Endometrial microvascular endothelial cells (primary cell): Measurements from ENCODE around the gene SEC61A1. TPM values are rescaled to one million over a fixed set of nuclear protein-coding genes. Genes with fewer than 3 reads are reported as not detected.

ENCODE experiments used
- in situ Hi-C: cut with HindIII; loops from 2 replicates; pipeline ENCODE4 v1.10.0; 2017; ENCODE audit warnings: low sequenced_read_pairs, low pct_unique_long_range_greater_than_20kb; ENCODE audit errors: inconsistent ontology term
- total RNA-seq: library from RNA; depleted of rRNA; stranded (reverse); fragments of >200 nt; gene quantifications from one replicate; pipeline ENCODE4 v1.2.3, GENCODE V29; 2015; ENCODE audit errors: inconsistent ontology term

SEC61A1 gene
- total RNA-seq = 311 TPM

- in situ Hi-C loops = no loop called here
These were observed at the start of gene SEC61A1 for GRCh38 chr3:128051837-128052594. Gene SEC61A1 (plus strand): TSS chr3:128052437. CDS start chr3:128052553, 116 bp downstream.

- in situ Hi-C loops = no loop called here
These were observed 47.6 kb upstream of the SEC61A1 start for GRCh38 chr3:128004661-128005060.

- in situ Hi-C loops = no loop called here
These were observed 45.9 kb upstream of the SEC61A1 start for GRCh38 chr3:128006061-128007032.

- in situ Hi-C loops = no loop called here
These were observed 45.2 kb upstream of the SEC61A1 start for GRCh38 chr3:128007033-128007424.

DNA sequence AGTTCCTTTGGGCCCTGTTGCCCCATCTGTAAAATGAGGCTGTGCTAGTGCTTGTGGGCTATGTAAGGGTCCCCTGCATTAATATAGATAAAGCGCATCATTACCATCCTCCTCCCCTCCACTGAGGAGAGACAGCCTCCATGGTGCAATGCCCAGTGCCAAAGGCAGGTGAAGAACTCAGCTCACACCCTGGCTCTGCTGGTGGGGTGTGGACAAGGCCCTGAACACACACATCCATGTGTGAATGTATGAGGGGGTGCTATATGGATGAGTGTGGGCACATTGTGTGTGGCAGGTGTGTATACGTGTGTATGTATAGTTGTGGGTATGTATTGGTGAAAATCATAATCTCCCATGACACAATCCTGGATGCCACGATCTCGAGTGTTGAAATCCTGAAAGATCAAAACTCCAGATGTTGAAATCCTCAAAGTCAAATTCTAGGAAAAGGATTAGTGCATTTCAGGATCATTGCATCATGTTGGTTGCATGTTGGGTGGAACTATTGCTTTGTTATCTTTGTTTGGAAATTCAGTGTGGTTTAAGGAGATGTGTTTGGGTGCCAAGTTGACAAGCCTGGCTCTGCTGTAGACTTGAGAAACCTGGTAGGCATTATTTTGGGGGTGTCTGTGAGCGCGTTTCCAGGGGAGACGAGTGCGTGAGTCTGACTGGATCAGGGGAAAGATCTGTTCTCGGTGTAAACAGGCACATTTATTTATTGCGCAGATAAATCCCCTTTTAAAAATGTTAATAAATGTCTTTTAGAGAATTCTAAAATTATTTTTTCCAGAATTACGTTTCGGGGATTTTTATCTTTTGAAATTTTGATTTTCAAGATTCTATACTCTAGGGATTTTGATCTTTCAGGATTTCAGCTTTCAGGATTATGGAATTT lies 42.0 kb upstream of the SEC61A1 start:
- in situ Hi-C loops = no loop called here

- in situ Hi-C loops = no loop called here
These were observed 41.1 kb upstream of the SEC61A1 start for GRCh38 chr3:128011140-128011539.

DNA sequence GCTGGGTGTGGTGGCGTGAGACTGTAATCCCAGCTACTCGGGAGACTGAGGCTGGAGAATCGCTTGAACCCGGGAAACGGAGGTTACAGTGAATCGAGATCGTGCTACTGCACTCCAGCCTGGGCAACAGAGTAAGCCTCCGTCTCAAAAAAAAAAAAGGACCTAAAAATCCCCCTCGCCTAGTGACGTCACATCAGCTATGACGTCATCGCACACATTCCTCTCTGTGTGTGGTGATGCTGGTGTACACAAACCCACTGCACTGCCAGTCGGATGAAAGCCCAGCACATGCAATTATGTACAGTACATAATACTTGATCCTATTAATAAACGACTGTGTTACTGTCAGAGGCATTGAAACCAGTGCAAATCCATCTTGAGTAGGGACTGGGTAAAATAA lies 40.2 kb upstream of the SEC61A1 start:
- in situ Hi-C loops = no loop called here

DNA sequence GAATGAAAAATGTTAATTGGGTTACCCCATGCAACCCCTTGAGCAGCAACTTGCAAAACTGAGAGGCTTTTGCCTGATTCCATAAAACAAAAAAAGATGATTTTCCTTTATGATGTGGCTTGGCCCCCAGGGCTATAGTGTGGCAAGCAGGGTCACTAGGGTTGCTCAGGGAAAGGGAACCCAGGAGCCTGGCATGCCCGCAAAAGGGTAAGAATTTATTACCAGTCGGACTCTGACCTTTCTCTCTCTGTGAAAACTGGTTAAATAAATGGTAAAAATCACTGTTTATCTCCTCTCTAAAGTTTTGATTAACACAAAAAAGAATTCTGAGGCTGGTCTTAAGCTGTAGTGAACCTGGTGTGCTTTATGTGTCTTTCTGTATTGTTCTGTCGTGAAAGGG lies 37.7 kb upstream of the SEC61A1 start:
- in situ Hi-C loops = no loop called here

DNA sequence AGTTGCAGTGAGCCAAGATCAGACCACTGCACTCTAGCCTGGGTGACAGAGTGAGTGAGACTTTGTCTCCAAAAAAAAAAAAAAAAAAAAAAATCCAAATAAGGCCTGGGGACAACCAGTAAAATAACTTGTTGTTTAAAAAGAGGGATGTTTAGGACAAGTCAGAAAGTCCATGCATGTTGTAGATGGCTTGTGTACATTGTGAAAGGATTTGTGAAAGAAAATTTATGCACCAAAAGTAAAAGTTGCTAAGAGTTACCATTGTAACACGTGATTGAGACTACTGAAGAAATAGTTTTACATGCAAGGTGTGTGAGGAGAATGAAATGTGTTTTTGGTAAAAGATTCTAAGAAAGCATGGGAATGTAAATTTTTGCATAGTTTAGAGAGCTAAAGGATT lies 35.7 kb upstream of the SEC61A1 start:
- in situ Hi-C loops = no loop called here

- in situ Hi-C loops = no loop called here
These were observed 30.4 kb upstream of the SEC61A1 start for GRCh38 chr3:128021768-128022372.

DNA sequence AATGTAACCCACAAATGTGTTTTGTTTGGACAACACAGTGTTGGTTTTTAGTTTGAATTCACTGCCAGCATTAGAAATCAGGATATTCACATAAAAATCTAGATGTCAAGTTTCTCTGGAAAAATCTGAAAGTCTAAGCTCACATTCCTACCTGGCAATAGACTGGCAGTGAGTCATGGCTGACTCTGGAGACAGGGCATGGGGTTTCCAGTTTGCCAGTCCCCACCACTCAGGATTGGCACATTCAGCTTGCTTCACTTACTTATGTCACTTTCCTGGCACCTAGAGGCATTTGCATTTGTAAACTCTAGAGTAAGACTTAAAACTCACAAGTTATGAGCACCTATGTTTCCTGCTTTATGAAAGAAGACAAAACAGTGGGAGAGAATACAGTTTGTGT lies 19.1 kb upstream of the SEC61A1 start:
- in situ Hi-C loops = no loop called here

DNA sequence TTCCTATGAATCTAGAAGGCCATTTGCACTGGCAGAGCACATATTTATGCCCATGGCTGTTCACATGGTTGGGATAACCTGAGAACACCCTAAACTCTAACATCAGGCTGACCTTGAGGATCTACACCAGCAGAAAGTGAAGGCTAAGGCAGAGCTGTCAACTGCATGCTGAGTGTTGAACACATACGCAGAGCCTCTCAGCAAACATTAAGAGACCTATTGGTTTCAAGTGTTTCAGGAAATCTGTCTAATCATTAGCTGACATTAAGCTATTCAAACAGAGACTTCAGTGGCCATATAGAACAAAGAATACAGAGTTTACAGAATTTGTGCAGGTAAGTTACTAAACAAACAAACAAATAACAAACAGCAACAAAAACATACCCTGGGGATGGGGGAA lies 16.1 kb upstream of the SEC61A1 start:
- in situ Hi-C loops = no loop called here

DNA sequence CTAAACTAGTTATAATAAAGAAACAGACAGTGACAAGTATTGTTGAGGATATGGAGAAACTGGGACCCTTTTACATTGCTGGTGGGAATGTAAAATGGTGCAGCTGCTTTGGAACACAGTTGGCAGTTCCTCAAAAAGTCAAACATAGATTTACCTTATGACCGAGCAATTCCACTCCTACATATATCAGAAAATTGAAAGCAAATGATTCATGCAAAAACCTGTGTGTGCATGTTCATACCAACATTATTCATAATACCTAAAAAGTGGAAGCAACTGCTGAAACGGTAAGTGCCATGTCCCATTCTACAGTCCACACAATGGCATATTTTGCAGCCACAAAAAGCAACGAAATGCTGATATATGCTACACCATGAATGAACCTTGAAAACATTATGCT lies 12.2 kb upstream of the SEC61A1 start:
- in situ Hi-C loops = no loop called here

GRCh38 chr3:128040660-128041059 lies 11.6 kb upstream of the SEC61A1 start:
- in situ Hi-C loops = no loop called here

- in situ Hi-C loops = no loop called here
These were observed 10.9 kb upstream of the SEC61A1 start for GRCh38 chr3:128041344-128041743.

DNA sequence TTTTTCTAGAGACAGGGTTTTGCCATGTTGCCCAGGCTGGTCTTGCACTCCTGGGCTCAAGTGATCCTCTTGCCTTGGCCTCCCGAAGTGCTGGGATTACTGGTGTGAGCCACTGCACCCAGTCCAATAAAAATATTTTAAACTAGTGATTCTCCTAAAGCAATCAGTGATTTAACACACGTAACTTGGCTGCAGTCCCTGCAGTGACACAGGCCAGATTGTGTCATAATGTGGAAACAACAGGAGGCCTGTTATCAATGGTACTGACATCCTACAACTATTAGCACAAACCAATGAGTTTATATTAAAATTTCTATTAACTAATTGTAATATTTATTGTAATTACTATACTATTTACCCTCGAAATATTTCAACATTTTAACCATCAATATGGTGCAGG lies 1.6 kb upstream of the SEC61A1 start:
- in situ Hi-C loops = no loop called here

DNA sequence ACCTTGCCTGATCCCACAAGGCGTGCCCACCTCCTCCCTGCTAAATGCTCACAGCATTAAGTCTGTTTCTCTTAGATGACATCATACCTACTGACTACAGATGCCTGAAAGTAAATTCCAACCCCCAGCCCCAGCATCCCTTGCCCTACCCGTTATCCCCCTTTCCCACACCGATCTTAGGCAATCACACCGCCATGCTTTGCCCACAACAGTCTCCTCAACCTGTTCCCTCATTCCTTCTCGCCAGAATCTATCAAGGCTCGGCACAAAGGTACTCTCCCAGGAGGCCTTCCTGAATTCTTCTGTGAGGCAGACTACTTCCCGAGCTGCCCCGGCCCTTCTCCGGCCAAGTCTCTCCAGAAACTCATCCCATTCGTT lies 789 bp upstream of the SEC61A1 start:
- in situ Hi-C loops = no loop called here

- in situ Hi-C loops = no loop called here
These were observed 536 bp downstream of the SEC61A1 start for GRCh38 chr3:128052595-128053351.
